ENCODE measurements around the gene CD69.
"Not testable (repeated sequence)": the region's sequence is repeated elsewhere in the genome, so short reads cannot be mapped to it uniquely, and the experiment has no call there.

The CD69 gene

DNA sequence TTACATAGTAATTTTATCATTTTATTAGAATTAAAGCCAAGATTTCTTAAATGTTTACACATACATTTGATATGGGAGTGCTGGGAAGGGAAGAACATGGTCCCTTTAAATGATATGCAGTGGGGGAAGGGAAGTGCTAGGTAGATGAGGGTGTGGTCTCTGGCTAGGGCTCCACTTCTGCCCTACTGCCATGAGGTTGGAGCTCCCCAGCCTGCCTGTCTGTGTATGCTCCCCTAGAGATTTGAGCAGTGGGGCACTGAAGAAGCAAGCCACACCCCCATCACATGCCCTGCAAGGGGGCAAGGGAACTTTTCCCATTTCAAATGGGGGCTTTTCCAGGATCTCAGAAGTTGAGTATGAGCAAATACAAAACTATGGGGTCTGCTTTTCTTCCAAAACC is 53.3 kb downstream of the CD69 start:
- in situ Hi-C loops (cut with MboI; ENCODE audit: low pct_unique_long_range_greater_than_20kb, low sequenced_read_pairs, unreplicated experiment) = no loop called here
- TF ChIP-seq, protein P1, sequence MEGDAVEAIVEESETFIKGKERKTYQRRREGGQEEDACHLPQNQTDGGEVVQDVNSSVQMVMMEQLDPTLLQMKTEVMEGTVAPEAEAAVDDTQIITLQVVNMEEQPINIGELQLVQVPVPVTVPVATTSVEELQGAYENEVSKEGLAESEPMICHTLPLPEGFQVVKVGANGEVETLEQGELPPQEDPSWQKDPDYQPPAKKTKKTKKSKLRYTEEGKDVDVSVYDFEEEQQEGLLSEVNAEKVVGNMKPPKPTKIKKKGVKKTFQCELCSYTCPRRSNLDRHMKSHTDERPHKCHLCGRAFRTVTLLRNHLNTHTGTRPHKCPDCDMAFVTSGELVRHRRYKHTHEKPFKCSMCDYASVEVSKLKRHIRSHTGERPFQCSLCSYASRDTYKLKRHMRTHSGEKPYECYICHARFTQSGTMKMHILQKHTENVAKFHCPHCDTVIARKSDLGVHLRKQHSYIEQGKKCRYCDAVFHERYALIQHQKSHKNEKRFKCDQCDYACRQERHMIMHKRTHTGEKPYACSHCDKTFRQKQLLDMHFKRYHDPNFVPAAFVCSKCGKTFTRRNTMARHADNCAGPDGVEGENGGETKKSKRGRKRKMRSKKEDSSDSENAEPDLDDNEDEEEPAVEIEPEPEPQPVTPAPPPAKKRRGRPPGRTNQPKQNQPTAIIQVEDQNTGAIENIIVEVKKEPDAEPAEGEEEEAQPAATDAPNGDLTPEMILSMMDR (IDR thresholded peaks at IDR 0.05; ENCODE audit: extremely low read depth, insufficient read depth, missing control alignments) = no peak
- DNase-seq (ENCODE audit: low spot score) = no peak

DNA sequence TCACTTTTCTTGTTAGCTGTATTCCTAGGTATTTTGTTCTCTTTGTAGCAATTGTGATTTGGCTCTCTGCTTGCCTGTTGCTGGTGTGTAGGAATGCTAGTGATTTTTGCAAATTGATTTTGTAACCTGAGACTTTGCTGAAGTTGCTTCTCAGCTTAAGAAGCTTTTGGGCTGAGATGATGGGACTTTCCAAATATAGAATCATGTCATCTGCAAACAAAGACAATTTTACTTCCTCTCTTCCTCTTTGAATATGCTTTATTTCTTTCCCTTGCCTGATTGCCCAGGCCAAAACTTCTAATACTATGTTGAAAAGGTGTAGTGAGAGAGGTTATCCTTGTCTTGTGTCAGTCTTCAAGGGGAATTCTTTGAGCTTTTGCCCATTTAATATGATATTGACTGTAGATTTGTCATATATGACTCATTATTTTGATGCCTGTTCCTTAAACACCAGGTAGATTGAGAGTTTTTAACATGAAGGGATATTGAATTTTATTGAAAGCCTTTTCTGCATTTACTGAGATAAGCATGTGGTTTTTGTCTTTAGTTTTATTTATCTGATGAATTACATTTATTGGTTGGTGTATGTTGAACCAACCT is 54.5 kb downstream of the CD69 start:
- DNase-seq (ENCODE audit: low spot score) = no peak
- TF ChIP-seq, protein P1 (IDR thresholded peaks at IDR 0.05; ENCODE audit: extremely low read depth, insufficient read depth, missing control alignments) = no peak
- in situ Hi-C loops (cut with MboI; ENCODE audit: low pct_unique_long_range_greater_than_20kb, low sequenced_read_pairs, unreplicated experiment) = no loop called here

DNA sequence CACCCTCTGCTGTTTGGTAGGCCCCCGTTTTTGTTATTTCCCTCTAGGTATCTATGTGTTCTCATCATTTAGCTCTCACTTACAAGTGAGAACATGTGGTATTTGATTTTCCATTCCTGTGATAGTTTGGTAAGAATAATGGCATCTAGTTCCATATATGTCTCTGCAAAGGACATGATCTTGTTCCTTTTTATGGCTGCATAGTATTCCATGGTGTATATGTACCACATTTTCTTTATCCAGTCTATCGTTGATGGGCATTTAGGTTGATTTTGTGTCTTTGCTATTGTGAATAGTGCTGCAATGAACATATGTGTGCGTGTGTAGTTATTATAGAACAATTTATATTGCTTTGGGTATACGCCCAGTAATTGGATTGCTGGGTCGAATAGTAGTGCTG is 56.1 kb downstream of the CD69 start:
- DNase-seq (ENCODE audit: low spot score); in situ Hi-C loops (cut with MboI; ENCODE audit: low pct_unique_long_range_greater_than_20kb, low sequenced_read_pairs, unreplicated experiment): not testable (repeated sequence)
